Sigmoid colon (tissue), 4 donors: ENCODE measurements around the gene PCSK5.

ENCODE experiments used
- EP300 ChIP-seq, 4 donors: sonication (generic); formaldehyde crosslinking; IDR thresholded peaks; one replicate each; pipeline ENCODE4 v1.6.1; 2017; ENCODE audit warnings: antibody characterized with exemption in 4 of 4
- POLR2A ChIP-seq, 2 donors: fragments of 450-650 bp; IDR thresholded peaks; one replicate each; pipeline ENCODE4 v1.6.1; 2016; ENCODE audit warnings: antibody characterized with exemption in 2 of 2, mild to moderate bottlenecking in 2 of 2, moderate library complexity in 2 of 2
- TF ChIP-seq, protein P1 (sequence below), 4 experiments: fragments of 450-650 bp in 3 of 4; fragments of 200-600 bp in 1 of 4; IDR thresholded peaks; one replicate each; pipeline ENCODE4 v1.5.1; 2016 to 2019; ENCODE audit warnings: antibody characterized with exemption in 4 of 4, mild to moderate bottlenecking in 3 of 4, moderate library complexity in 2 of 4

DNA sequence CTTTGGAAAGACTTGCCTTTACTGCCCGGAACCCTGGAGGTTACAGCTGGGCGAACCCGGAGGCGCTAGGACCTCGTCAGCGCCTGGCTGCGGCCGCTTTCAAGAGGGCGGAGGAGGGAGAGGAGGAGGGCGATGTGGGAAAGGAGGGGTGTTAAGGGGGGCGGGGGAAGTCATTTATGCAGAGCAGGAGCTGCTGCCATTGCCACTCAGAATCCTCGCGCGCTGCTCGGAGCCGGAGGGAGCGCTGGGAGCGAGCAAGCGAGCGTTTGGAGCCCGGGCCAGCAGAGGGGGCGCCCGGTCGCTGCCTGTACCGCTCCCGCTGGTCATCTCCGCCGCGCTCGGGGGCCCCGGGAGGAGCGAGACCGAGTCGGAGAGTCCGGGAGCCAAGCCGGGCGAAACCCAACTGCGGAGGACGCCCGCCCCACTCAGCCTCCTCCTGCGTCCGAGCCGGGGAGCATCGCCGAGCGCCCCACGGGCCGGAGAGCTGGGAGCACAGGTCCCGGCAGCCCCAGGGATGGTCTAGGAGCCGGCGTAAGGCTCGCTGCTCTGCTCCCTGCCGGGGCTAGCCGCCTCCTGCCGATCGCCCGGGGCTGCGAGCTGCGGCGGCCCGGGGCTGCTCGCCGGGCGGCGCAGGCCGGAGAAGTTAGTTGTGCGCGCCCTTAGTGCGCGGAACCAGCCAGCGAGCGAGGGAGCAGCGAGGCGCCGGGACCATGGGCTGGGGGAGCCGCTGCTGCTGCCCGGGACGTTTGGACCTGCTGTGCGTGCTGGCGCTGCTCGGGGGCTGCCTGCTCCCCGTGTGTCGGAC lies at the start of gene PCSK5:
- TF ChIP-seq POLR2A (IDR thresholded peaks at IDR 0.05) (peak; percentile 79 to 91), EP300 (IDR thresholded peaks at IDR 0.05) (peak in 1 of 4 donors; percentile 48)
- TF ChIP-seq, protein P1, sequence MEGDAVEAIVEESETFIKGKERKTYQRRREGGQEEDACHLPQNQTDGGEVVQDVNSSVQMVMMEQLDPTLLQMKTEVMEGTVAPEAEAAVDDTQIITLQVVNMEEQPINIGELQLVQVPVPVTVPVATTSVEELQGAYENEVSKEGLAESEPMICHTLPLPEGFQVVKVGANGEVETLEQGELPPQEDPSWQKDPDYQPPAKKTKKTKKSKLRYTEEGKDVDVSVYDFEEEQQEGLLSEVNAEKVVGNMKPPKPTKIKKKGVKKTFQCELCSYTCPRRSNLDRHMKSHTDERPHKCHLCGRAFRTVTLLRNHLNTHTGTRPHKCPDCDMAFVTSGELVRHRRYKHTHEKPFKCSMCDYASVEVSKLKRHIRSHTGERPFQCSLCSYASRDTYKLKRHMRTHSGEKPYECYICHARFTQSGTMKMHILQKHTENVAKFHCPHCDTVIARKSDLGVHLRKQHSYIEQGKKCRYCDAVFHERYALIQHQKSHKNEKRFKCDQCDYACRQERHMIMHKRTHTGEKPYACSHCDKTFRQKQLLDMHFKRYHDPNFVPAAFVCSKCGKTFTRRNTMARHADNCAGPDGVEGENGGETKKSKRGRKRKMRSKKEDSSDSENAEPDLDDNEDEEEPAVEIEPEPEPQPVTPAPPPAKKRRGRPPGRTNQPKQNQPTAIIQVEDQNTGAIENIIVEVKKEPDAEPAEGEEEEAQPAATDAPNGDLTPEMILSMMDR (IDR thresholded peaks at IDR 0.05) = peak in 2 of 4 experiments; percentile 21 to 23
